Superior temporal gyrus (tissue), 1 donor: ENCODE data around the gene ARSB.
"Not testable (repeated sequence)": the region's sequence is repeated elsewhere in the genome, so short reads cannot be mapped to it uniquely, and the experiment has no call there.

ENCODE experiments used
- DNase-seq: peaks from one replicate; pipeline ENCODE4 v3.0.0-alpha.2; 2016; ENCODE audit errors: extremely low spot score

The ARSB gene

DNA sequence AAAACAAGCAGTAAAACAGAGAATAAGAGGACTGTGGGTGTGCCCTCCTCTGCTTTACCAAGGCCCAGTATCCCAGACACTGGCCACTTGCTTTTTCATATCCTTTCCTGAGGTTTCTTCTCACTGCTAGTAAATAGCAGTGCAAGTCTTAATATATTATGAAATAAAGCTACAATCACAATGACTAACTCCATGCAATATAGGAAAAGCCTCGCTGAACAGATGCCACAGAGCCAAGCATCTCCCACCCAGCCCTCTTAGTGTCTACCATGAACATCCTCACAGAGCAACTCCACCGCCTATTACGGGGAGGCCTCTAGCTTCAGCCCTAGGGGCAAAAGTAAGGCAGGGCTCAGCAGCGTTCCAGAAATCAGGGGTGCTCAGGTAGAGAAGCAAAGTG lies 205.8 kb downstream of the ARSB start:
- DNase-seq, result no peak

DNA sequence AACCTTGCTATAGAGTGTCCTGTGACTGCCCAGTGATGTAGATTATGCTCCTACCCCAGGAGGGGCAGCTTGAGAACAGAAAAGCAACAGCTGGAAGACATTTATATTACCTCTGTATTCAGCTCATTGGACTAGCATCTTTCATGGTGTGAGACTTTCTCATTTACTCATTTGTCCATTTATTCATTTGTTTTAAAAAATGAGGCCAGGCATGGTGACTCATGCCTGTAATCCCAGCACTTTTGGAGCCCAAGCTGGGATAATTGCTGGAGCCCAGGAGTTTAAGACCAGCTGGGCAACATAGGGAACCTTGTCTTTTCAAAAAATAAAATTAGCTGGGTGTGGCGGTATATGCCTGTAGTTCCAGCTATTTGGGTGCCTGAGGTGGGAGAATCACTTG lies 206.6 kb downstream of the ARSB start:
- DNase-seq, result no peak

DNA sequence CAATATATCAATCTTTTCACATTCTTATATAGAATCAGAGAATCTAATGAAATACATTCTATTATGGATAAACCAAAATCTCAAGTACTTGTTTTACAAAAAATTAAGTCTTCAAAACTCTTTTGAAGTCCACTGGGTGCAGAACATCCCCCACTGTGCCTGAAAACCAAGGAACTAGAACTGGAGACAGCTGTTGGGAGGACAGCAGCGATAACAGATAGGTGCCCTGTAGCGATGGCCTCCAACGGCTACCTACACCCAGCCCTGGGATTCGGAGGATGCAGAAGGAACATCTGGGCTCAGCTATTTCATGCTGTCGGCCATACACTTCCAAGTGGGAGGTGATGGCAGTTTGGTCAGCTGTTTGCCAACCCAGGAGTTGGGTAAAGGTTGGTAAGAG lies 207.2 kb downstream of the ARSB start:
- no peak for DNase-seq

DNA sequence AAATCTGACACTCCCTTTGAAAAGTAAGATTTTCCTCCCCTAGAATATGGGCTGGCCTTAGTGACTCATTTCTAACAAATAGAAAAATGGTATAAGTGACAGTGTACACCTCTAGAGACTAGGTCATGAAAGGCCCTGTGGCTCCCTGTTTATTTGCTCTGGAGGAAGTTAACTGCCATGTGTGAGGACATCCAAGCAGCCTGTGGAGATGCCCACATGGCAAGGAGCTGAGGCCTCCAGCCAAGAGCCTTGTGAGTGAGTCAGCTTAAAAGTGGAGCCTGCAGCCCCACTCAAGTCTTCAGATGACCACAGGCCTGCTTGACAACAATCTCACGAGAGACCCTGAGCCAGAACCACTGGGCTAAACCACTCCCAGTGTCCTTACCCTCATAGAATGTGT lies 208.5 kb downstream of the ARSB start:
- DNase-seq, result no peak

DNA sequence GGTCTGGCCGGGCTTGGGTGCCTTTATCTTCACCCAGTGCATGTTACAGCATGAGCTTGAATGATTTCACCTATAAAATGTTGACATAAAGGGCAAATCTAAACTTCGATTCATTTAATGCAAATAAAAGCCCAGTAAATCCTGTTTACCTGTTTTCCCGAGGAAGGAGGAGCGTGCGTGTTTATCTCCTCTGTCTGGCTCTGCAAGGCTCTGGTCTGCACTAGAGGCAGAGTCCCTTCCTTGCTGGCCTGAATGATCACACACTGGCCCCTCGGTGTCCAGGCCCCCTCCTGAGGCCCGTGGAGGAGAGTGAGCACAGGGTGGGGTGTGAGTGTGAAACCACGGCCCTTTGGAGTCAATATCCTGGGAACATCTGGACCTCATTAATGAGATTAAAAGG lies 211.5 kb downstream of the ARSB start:
- no peak for DNase-seq

DNA sequence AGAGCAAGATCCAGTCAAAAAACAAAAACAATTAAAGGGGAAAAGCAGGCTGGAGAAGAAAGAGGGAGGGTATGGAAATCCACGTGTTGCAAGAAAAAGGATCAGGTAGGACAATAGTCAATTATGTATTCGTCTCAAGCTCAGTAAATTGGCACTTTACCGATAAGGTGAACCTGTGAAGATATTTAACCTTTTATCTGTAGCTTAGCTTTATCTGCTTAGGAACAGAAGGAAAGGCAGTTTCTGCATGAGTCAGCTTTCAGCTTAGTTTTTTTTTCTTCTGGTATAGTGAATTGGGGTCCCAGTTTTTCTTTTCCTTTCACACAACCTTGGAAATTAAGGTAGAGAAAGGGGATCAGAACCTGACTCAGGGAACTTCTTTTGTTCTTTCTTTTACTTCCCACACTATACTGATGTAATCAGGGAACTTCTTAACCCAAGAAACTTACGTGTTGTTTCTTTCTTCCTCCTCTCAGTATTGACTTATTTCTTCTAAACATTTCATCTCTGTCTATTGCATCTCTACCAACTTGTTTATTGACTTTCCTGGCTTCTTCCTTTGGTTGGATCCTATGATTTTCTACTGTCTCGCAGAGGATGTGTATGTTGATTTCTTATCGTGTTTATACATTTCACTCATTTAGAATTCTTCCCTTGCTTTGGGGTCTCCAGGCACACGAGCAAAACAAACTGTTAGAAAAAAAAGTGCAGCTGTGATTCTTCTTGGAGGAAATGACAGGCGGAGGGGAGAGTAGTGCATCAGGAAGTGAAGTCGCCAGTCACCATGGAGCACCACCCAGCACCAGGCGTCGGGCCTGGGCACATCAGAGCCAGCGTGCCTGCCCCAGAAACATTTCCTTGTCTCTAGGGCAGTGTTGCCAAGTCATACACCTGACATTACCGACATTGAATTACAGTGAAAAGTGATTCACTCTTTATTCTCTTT lies 213.6 kb downstream of the ARSB start:
- DNase-seq, result no peak

DNA sequence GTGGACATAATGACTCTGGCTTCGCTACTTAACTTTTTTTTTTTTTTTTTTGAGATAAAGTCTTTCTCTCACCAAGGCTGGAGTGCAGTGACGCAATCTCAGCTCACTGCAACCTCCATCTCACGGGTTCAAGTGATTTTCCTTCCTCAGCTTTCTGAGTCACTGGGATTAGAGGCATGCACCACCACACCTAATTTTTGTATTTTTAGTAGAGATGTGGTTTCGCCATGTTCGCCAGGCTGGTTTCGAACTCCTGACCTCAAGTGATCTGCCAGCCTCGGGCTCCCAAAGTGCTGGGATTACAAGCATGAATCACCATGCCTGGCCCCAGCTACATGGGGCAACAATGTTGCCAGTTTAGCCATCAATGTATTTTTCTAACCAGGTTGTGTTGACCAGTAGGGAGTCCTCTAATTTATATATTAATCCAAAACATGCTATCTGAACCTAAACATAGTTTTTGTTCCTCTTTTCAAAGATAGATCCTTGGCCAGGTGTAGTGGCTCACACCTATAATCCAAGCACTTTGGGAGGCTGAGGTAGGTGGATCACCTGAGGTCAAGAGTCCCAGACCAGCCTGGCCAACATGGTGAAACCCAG lies 216.2 kb downstream of the ARSB start:
- DNase-seq, result no peak

DNA sequence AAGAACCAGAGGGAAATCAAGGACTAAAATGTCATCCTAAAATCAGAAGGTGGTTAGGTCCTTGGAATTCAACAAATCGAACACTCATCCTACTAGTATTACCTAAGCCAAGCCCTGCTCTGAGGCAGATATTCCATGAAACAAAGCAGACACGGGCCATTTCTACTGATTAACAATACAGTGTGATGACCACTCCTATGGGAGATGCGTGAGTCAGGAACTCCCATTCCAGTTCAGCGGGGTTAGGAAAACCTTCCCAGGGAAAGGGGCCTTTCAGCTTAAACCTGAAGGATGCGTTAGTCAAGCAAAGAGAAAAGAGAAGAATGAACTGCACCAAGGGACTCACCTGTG lies 218.7 kb downstream of the ARSB start:
- no peak for DNase-seq

DNA sequence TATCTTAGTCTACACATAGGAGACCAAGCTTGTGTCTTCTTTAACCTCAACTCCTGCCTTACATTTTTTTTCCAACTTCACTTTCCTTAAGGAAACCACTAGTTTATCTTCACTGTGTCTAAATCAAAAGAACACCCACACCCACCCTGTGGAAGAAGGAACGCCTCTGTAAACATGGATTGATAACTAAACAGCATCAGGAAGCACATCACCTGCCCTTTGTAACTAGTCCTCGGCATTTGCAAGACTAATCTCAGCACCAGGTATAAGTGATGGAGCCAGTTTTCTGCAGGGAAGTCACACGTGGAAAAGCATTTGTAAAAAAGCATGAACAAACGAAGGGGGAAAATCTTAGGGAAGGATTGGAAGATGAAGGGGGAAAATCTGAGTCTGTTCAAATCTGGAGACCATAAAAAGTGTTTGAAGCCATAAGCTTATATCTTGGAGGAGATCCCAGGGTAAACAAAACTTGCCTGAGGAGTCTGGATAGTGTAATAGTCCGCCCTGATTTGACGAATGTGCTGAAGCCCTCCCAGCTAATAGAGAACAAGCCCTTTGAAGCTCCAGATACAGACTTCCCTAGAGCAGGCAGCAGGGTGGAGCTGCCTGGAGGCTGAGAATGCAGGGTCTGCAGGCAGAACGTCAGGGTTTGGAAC lies 219.2 kb downstream of the ARSB start:
- DNase-seq, result no peak

DNA sequence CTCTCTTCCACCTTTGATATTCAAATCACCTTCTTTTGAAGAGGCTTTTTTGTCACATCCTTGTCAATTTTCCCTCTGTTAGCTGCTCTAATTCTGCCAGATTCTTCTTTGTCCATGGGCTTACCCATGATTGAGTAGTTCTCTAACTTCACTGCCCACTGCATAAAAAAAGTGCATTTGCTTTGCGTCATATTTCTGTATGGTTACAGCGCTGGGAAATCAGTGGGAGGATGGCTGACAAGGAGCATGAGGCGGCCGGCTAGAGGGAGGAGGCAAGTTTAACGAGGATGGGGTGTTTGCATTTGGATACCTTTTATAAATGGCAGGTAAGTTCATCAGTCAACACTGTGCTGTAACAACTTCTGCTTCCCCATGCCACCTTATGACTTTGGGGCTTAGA lies 220.0 kb downstream of the ARSB start:
- DNase-seq, result no peak

DNA sequence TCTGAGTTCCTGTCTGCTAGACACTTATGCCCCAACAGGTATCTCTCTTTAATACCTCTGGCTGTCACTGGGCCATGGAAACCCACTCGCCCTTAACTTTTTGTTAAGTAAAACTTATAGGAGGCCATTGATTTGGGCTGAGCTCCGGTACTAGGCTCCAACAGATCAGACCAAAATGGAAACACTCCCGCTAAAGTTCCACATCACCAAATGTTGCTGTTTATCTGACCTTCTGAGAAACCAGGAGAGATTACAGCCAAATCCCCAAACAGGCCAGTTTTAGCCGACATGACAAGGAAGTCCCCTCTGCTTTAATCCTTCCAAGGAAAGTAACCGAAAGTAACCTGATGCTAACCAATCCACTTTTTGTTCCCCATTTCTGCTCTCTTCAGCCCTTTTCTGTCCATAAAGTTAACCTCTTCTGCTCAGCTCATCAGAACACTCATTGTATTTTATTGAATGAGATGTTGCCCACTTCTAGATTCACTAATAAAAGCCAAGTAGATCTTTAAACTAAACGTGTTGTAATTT lies 221.4 kb downstream of the ARSB start:
- DNase-seq, result no peak

DNA sequence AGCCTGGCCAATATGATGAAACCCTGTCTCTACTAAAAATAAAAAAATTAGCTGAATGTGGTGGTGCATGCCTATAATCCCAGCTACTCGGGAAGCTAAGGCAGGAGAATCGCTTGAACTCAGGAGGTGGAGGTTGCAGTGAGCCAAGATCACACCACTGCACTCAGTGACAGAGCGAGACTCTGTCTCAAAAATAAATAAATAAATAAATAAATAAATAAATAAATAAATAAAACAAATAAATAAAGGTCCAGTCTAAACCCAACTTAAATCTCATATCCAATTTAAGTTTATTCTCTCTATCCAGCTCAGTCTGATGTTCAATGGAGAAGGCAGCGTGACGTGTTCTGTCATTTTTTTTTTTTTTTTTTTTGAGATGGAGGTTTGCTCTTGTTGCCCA lies 222.4 kb downstream of the ARSB start:
- DNase-seq, result not testable (repeated sequence)

DNA sequence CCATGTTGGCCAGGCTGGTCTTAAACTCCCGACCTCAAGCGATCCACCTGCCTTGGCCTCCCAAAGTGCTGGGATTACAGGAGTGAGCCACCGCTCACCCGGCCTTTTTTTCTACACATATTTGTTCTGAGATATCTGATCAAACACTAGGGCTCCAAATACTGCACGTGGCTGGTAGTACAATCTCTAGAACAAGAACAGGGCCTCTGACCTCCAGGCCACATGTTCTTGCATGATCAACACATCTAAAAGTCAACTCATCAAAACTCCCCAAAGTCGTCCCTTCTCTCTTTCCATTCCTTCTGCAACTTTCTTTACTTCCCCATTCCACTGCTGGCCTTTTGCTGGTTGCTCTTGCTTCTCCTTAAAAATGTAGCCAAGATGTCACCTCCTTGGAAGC lies 223.3 kb downstream of the ARSB start:
- DNase-seq, result no peak

DNA sequence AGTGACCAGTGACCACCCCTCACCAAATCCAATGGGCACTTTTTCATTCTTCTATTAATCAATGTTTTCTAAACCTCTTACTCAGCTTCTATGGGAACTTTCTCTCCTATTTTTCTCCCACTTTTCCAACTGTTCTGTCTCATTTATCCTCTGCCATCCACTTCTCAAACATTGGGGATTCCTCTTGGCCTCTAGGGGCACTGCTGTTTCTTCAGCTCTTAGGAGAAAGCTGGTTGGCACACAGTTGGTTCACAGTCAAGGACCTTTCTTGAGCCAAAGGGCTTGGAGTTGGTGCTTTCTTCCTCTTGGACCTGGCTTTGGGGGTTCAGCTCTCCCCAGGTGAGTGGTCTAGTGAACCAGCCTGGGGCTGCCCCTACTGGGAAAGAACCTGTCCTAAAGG lies 224.3 kb downstream of the ARSB start:
- no peak for DNase-seq

DNA sequence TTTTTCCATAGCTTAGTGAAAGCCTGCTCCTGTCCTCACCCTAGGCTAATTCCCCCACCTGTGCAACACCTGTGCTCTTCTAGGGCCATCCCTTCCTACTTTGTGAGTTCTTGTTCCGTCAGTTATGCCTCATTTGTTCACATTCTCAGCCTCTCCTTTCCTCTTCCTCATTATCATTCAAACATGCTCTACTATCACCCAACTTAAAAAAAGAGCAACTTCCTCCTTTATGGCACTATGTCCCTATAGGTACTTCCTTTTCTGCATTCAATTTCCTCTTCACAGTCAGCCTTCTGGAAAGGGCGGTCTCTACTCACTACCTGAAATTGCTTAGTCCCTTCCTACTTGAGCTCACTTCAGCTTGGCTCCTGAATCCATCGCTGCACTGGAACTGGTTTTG lies 224.7 kb downstream of the ARSB start:
- DNase-seq, result no peak

DNA sequence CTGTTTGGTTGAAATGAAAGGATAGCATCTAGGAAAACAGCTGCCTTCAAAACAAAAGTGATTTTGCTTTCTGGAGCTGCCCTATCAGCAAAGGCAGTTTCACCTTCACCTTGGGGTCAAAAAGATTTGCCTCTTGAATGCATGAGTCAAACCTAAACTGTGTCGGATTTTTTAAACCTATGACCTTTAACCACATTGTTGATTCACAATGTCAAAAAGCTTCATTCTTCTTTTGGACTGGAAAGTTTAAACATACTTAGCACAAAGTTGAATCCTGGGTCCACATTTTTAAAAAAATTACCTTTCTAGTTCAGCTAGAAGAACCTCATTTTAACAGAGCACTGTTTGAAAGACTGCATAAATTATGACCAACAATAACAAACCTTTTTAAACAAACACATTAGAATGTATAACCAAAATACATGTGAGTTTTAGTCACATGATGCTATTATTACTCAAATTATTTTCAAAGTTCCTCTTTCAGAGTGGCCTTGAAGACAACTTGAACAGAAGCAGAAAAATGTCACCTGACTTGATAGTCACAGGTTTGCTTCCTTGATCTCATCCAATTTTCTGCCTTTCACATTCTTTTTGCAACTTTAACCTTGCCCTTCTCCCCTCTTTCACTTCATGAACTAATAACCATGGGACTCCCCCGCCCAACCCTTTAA lies 226.8 kb downstream of the ARSB start:
- no peak for DNase-seq

DNA sequence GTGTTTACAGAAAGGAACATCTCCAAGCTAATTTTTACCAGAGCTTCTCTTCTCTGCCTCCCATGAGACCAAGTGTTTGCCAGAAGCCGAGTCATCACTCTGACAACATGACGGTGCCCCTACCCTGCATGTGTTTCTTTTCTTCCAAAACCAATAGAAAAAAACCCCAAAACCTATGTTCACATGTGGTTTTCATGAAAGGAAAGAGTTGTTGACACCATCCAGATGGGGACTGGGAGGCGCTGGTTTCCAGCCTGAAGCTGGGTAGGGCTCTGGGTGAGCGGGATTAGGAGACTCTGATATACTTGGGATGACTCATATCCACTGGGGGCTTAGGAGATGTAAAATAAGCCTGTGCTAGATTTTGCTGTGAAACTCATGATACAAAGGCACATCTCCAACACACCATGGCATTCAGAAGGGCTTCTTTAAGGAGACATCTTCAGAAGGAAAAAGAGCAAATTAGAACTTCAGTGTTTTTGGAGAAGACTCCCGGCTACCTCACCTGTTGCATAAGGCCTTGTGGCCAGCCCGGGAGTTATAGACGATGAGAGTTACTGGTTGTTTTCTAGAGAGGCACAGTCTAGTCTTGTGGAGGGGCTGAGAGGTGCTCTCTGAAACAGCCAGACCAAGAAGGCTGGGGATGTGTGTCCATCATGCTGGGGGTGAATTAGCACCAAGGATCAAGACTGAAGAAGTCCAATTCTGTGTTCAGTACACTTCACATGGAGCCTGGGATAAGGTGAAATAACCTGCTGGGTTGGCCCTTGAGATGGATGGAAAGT lies 227.6 kb downstream of the ARSB start:
- no peak for DNase-seq

DNA sequence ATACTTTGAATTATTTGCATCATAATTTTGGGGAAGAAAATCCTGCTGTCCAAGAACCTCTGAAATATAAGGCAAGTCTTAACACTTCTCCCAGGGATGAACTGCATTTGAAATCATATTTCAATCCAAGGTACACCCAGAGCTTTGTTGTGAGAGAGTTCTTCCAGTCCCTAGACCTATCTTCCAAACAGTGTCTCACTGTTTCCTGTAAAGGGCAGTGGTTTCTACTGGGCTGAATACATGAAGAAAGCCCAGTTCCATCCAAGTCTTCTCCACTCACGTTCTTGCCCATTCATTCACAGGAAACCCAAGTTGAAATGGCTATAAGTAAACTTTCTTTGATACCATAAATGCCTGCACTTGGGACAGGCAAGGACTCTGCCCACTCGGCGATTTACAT lies 228.3 kb downstream of the ARSB start:
- DNase-seq, result no peak

DNA sequence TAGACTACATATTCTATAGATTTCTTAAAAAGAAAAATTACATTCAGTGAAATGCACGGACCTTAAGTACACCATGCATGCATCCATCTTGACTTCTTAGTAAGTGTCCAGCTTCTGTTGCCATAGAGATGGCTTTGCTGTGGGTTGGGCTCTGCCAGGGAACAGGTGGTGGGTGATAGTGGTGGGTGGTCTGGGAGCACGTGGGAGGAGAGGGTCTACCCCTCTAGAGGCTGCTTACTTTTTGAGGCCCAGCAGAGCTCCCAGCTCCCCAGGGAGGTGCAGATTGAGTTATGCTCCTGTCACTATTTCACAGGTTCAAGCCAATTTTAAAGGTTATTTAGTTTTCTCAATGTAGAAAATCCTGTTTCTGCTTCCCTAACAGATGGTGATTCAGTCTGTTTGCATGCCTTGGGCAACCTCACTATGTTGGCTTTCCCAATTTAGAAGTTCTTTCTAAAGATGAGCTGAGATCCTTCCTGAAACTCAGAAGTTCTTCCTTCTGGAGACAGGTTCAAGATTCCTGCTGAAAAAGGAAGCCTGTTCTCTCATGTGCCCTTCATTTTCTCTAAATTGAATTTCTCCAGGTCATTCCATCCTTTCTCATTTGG lies 229.2 kb downstream of the ARSB start:
- DNase-seq, result peak; percentile 65

DNA sequence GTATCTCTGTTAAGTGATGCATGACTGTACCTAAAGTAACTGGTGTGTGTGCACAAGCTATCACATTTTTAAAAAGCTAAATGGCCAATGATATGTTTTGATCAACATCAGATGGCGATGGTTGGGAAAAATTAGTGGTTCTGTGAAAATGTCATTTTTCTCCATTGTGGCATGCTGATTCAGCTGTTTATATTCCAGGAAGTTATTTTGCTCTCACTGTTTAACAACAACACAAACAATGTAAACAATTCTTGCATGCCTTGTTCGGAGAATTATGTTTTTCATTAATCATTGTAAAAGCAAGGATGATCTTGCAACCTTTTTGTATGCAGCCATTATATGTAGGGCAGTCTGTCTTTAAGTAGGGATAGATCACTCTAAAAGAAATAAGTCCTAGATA lies 230.5 kb downstream of the ARSB start:
- DNase-seq, result no peak

DNA sequence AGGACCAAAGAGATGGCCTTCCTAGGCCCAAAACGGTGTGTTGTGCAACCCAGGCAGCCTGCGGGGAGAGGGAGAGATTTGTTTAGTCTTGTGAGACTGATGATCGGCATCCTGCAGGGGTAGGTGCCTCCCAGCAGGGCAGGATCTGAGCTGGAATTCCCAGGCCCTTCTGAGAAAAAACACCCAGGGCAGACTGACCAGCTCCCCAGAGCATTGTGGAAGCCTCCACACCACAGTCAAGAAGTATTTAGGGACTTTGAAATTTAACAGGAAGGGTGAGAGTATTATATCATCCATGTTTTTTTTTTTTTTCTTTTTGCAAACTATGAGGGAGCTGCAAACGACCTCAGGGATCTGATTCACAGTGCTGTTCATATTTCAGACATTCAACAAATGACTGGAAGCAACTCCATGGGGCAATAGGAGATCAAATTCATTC lies 232.0 kb downstream of the ARSB start:
- no peak for DNase-seq
